Osteoblast (primary cell): ENCODE measurements around the gene CIB2. TPM values are rescaled to one million over a fixed set of nuclear protein-coding genes. Genes with fewer than 3 reads are reported as not detected.
A peak's percentile ranks its signal among the peaks of the same experiment; 100 is the strongest.

Experiments
- DNase-seq: peaks from one replicate; pipeline ENCODE4 v3.0.0; 2011; ENCODE audit warnings: low spot score, mixed read lengths; ENCODE audit not compliant: insufficient read length; ENCODE audit errors: missing footprints
- H2AFZ ChIP-seq: 2 replicates; pipeline ENCODE4 v1.6.0; 2011; ENCODE audit warnings: mild to moderate bottlenecking, low read length
- H3K27ac ChIP-seq: 2 replicates; pipeline ENCODE4 v1.5.1; 2011; ENCODE audit warnings: mild to moderate bottlenecking, low read depth, low read length, moderate library complexity
- H3K27me3 ChIP-seq: 2 replicates; pipeline ENCODE4 v1.6.0; 2012; ENCODE audit warnings: mild to moderate bottlenecking, control low read depth, inconsistent platforms, low read length, moderate library complexity; ENCODE audit not compliant: insufficient read depth
- H3K36me3 ChIP-seq: 2 replicates; pipeline ENCODE4 v1.5.1; 2011; ENCODE audit warnings: mild to moderate bottlenecking, low read length, control low read depth, moderate library complexity; ENCODE audit not compliant: insufficient read depth
- H3K4me1 ChIP-seq: 2 replicates; pipeline ENCODE4 v1.5.1; 2011; ENCODE audit warnings: mild to moderate bottlenecking, low read length, control low read depth, moderate library complexity; ENCODE audit not compliant: insufficient read depth
- H3K4me2 ChIP-seq: 2 replicates; pipeline ENCODE4 v1.6.0; 2011; ENCODE audit warnings: mild to moderate bottlenecking, low read length; ENCODE audit not compliant: insufficient read depth
- H3K4me3 ChIP-seq: fragments of 200-600 bp; sonication (generic); 3 replicates; pipeline ENCODE4 v1.5.1; 2012; ENCODE audit warnings: mild to moderate bottlenecking, low read length, inconsistent platforms; ENCODE audit not compliant: insufficient read depth
- H3K79me2 ChIP-seq: 2 replicates; pipeline ENCODE4 v1.6.0; 2012; ENCODE audit warnings: mild to moderate bottlenecking, low read length, control low read depth, inconsistent platforms; ENCODE audit not compliant: insufficient read depth
- H3K9me3 ChIP-seq: 2 replicates; pipeline ENCODE4 v1.5.1; 2011; ENCODE audit warnings: low read depth, low read length, control low read depth
- H4K20me1 ChIP-seq: 2 replicates; pipeline ENCODE4 v1.6.0; 2012; ENCODE audit warnings: mild to moderate bottlenecking, low read length, control low read depth; ENCODE audit not compliant: insufficient read depth
- total RNA-seq: library from RNA; depleted of rRNA; stranded (reverse); fragments of >200 nt; gene quantifications from 2 replicates; pipeline ENCODE4 v1.2.3, GENCODE V29; 2012
- TF ChIP-seq, protein P1 (sequence below): IDR thresholded peaks from 2 replicates; pipeline ENCODE4 v1.5.1; 2011; ENCODE audit warnings: mild to moderate bottlenecking, low read depth, low read length, moderate library complexity; ENCODE audit errors: extremely low read depth

Gene CIB2
- total RNA-seq, 1 donor = 2.2 TPM

DNA sequence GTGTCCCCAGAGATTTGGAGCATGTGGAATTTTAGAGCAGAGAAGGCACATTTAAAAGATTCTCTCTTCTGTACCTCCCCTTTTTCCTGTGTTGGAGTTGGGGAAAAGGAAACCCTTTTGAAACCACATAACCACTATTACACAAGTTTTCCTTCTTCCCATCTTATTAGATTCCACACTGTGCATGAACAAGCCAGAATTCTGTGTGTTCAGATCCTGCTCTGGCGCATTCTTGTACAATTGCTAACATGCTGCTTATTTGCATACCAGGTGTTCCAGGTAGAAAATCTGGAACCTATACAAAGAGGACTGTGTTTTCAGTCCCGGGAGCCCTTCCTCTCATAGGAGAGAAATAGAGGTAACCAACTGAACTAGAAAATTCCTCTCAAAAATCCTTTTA lies 2.6 kb upstream of the CIB2 start:
- no peaks in the 10 kb centered on the region for H3K9me3 ChIP-seq
- H4K20me1 ChIP-seq = no peaks in the 10 kb centered on the region
- no peak overlapping the region for H3K4me3 ChIP-seq
- H3K36me3 ChIP-seq = no peaks in the 10 kb centered on the region
- H2AFZ ChIP-seq = no peak overlapping the region
- TF ChIP-seq, protein P1, sequence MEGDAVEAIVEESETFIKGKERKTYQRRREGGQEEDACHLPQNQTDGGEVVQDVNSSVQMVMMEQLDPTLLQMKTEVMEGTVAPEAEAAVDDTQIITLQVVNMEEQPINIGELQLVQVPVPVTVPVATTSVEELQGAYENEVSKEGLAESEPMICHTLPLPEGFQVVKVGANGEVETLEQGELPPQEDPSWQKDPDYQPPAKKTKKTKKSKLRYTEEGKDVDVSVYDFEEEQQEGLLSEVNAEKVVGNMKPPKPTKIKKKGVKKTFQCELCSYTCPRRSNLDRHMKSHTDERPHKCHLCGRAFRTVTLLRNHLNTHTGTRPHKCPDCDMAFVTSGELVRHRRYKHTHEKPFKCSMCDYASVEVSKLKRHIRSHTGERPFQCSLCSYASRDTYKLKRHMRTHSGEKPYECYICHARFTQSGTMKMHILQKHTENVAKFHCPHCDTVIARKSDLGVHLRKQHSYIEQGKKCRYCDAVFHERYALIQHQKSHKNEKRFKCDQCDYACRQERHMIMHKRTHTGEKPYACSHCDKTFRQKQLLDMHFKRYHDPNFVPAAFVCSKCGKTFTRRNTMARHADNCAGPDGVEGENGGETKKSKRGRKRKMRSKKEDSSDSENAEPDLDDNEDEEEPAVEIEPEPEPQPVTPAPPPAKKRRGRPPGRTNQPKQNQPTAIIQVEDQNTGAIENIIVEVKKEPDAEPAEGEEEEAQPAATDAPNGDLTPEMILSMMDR = no peak
- no peaks in the 10 kb centered on the region for H3K79me2 ChIP-seq
- no peak for DNase-seq
- no peak overlapping the region for H3K4me2 ChIP-seq
- H3K27me3 ChIP-seq = no peaks in the 10 kb centered on the region
- peaks cover 5% of the 10 kb centered on the region for H3K4me1 ChIP-seq
- H3K27ac ChIP-seq = no peak overlapping the region

DNA sequence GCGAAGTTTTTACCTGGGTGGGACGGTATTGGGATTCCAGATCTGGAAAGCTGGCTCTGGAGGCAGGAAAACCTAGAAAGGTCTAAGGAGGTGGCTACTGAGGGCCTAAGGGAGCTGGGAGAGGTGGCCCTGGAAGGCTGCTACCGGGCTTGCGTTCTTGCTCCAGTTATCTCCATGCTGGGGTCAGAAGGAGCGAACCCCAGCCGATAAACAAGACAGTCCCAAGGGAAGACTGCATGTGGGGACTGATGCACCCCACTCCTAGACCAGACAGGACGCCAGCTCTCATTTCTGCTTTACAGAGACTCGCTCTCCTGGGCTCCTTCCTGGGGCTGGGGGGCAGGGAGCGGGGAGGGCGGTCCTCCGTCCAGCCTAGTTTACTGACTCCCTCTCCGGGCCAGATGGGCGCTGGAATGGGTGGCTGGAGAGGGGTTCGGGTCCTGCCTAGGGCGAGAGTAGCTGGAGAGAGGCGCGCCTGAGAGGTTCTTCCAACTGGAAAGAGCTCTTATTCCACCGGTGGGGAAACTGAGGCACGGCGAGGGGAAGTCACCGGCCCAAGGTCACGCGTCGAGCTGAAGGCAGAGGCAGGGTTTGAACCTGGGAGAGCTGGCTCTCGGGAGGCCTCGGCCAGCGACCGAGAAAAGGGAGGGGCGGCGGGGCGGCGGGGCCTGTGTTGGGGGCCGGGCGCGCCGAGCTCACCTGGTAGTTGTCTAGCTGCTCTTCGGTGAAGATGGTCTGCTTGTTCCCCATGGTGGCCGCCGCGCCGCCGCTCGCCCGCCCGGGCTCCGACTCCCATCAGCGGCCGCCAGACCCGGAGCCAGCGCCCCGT lies 565 bp downstream of the CIB2 start:
- no peak for DNase-seq
- Histone ChIP-seq H3K4me2 (peak overlapping the region; percentile 94), H3K79me2 (no peaks in the 10 kb centered on the region), H3K27me3 (no peaks in the 10 kb centered on the region), H3K4me1 (peaks cover 5% of the 10 kb centered on the region), H3K9me3 (no peaks in the 10 kb centered on the region), H3K4me3 (peak overlapping the region; percentile 82), H4K20me1 (no peaks in the 10 kb centered on the region), H3K36me3 (no peaks in the 10 kb centered on the region), H2AFZ (no peak overlapping the region), H3K27ac (no peak overlapping the region)
- TF ChIP-seq, protein P1 = no peak

GRCh38 chr15:78129751-78130287 lies 1.4 kb downstream of the CIB2 start:
- Histone ChIP-seq H3K4me1 (peaks cover 5% of the 10 kb centered on the region), H3K4me2 (no peak overlapping the region), H3K79me2 (no peaks in the 10 kb centered on the region), H3K27ac (no peak overlapping the region), H2AFZ (no peak overlapping the region), H3K27me3 (no peaks in the 10 kb centered on the region), H4K20me1 (no peaks in the 10 kb centered on the region), H3K36me3 (no peaks in the 10 kb centered on the region), H3K9me3 (no peaks in the 10 kb centered on the region), H3K4me3 (no peak overlapping the region)
- TF ChIP-seq, protein P1 = no peak
- DNase-seq = no peak

DNA sequence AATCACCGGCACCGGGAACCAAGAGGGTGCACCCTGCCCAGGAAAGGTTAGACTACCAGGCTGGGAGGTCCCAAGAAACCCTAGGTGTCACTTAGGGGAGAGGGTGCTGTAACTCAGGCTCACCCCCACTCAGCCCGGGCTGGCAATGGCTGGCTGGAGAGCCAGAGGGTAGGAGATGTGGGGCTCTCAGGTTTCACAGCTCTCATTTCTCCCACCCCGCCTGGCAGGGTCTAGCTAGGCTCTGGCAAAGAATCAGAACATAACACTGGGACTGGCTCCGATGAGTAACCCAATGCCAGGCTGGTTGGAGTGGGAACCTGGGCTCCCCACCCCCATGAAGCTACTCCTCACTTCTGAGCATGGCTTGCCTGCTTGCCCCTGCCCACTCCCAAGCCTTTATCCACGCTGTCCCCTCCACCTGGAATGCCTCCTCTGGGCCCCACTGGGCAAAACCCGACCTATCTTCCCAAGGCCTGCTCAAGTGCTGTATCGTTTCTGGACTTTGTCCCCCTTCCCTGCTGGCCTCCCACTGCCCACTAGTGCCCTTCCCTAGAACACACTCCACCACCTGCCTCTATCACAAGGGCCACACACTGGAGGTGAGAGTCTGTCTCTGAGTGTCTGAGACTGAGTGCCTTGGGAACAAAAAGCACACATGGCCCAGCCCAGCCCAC lies 2.0 kb downstream of the CIB2 start:
- no peaks in the 10 kb centered on the region for H3K79me2 ChIP-seq
- H3K36me3 ChIP-seq = no peaks in the 10 kb centered on the region
- H3K4me1 ChIP-seq = peaks cover 5% of the 10 kb centered on the region
- H3K9me3 ChIP-seq = no peaks in the 10 kb centered on the region
- no peak overlapping the region for H3K4me3 ChIP-seq
- no peaks in the 10 kb centered on the region for H3K27me3 ChIP-seq
- no peak for DNase-seq
- H2AFZ ChIP-seq = no peak overlapping the region
- H4K20me1 ChIP-seq = no peaks in the 10 kb centered on the region
- H3K27ac ChIP-seq = no peak overlapping the region
- TF ChIP-seq, protein P1 = no peak
- H3K4me2 ChIP-seq = no peak overlapping the region
